Muscle of leg (tissue), 11 donors: ENCODE measurements around the gene CLIP2. TPM values are rescaled to one million over a fixed set of nuclear protein-coding genes. Genes with fewer than 3 reads are reported as not detected.

Experiments used
- DNase-seq: peaks from one replicate; pipeline ENCODE4 v3.0.0; 2013
- H3K27ac ChIP-seq: one replicate; pipeline ENCODE4 v1.5.1; 2013; ENCODE audit warnings: mild to moderate bottlenecking, low read length, control low read depth
- H3K27me3 ChIP-seq: one replicate; pipeline ENCODE4 v1.6.1; 2013; ENCODE audit warnings: low read length; ENCODE audit not compliant: control insufficient read depth, insufficient read depth
- H3K36me3 ChIP-seq: one replicate; pipeline ENCODE4 v1.6.1; 2013; ENCODE audit warnings: low read length; ENCODE audit not compliant: control insufficient read depth, insufficient read depth
- H3K4me1 ChIP-seq: one replicate; pipeline ENCODE4 v1.6.1; 2013; ENCODE audit warnings: low read length; ENCODE audit not compliant: control insufficient read depth, insufficient read depth
- H3K4me3 ChIP-seq: one replicate; pipeline ENCODE4 v1.5.1; 2013; ENCODE audit warnings: low read length, control low read depth
- H3K9me3 ChIP-seq: replicated peaks from 2 replicates; pipeline ENCODE4 v1.6.1; 2013; ENCODE audit warnings: low read depth, low read length; ENCODE audit not compliant: control insufficient read depth
- WGBS: methylation state at CpG from one replicate; pipeline ENCODE4 v1.1.5; 2013; ENCODE audit warnings: missing lambda C conversion rate; ENCODE audit not compliant: insufficient coverage; 5-methylcytosine and 5-hydroxymethylcytosine counted together
- polyA plus RNA-seq, 8 donors: library from polyadenylated mRNA; unstranded; fragments of 120-200 nt; gene quantifications; one replicate each; pipeline versions ENCODE4 v1.2.1 to v1.2.3, GENCODE V29; 2013; ENCODE audit warnings: inconsistent platforms in 1 of 8, low replicate concordance in 1 of 8; ENCODE audit not compliant: insufficient read length in 8 of 8, insufficient read depth in 1 of 8
- total RNA-seq: library from RNA; stranded (reverse); fragments of 120-200 nt; gene quantifications from one replicate; pipeline ENCODE4 v1.2.4, GENCODE V29; 2013

The CLIP2 gene
- total and polyA plus RNA-seq, 9 donors, result 11.0 to 30.3 (median 21.1) TPM

DNA sequence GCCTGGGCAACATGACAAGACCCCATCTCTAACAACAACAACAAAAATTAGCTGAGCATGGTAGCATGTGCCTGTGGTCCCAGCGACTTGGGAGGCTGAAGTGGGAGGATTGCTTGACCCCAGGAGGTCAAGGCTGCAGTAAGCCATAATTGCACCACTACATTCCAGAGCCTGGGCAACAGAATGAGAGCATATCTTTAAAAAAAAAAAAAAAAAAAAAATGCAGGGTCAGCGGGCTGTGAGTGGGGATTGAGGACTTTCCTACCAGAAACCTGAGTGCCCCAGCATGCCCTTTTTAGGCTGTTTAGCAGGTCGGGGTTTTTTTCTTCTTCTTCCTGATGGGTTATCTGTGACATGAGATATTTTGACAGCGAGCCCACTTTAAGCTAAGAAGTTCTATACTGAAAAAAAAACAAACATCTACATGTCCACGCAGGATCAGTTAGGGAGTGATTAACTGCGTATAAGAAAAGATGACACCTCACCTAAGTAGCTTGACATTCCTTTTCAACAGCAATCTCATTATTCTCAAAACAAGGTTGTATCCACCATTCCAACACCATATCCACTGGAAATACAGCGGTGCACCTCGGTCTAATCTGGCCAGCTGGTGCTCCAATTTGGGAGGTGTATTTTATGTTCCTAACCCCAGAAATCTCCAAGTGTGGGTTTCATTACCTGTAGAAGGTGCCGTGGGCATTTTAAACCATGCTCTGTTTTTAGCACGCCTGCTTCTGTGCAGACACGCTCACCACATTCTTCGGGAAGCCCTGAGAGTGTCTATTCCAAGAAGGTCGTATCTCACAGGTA is 21.2 kb upstream of the CLIP2 start:
- DNase-seq, result no peak
- 80% methylated on average over 2 of the region's 13 CpGs for WGBS
- Histone ChIP-seq H3K27me3 (no peaks in the 10 kb centered on the region), H3K4me3 (no peak overlapping the region), H3K36me3 (no peaks in the 10 kb centered on the region), H3K9me3 (no peaks in the 10 kb centered on the region), H3K4me1 (peaks cover 22% of the 10 kb centered on the region), H3K27ac (no peak overlapping the region)

DNA sequence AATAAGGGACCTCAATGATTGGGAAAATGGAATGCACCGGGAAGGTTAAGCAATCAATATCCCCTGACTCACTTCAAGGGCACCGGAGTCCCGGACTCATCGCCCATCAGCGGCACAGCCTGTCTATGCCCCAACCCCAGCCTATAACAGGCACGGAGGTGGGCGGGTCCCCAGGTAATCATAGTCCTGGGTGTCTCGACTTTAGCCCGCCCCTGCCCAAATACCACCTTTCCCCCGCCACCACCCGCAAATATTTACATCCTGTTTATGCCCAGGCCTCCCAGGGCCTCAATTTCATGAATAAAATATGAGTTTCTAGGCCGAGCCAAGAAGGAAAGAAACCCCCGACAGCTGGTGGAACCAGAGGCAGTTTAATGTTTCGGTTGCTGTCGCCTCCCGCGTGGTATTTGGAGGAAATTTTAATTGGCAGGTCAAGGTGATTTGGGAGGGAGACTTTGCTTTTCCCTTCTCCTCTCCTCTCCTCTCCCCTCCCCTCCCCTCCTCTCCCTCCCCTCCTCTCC is 19.4 kb upstream of the CLIP2 start:
- DNase-seq, result peak; percentile 93
- Histone ChIP-seq H3K27ac (no peak overlapping the region), H3K9me3 (no peaks in the 10 kb centered on the region), H3K4me3 (peak overlapping the region; percentile 51), H3K27me3 (no peaks in the 10 kb centered on the region), H3K4me1 (peaks cover 13% of the 10 kb centered on the region), H3K36me3 (no peaks in the 10 kb centered on the region)
- WGBS, result 0% methylated on average over 3 of the region's 17 CpGs

- H3K27ac ChIP-seq, result peak overlapping the region; percentile 82
- H3K4me3 ChIP-seq, result no peak overlapping the region
- WGBS, result 66% methylated on average over 3 of the region's 6 CpGs
Measured at GRCh38 chr7:74271742-74272141, 17.5 kb upstream of the CLIP2 start.

GRCh38 chr7:74272305-74273038 is 16.7 kb upstream of the CLIP2 start:
- Histone ChIP-seq H3K27ac (peak overlapping the region; percentile 82), H3K36me3 (no peaks in the 10 kb centered on the region), H3K9me3 (no peaks in the 10 kb centered on the region), H3K4me1 (peaks cover 13% of the 10 kb centered on the region), H3K4me3 (no peak overlapping the region), H3K27me3 (no peaks in the 10 kb centered on the region)
- WGBS, result 11% methylated on average over 6 of the region's 10 CpGs
- peak; percentile 86 for DNase-seq

More at GRCh38 chr7:74271742-74272141, 17.5 kb upstream of the CLIP2 start:
- no peaks in the 10 kb centered on the region for H3K9me3 ChIP-seq
- DNase-seq, result peak; percentile 18
- H3K27me3 ChIP-seq, result no peaks in the 10 kb centered on the region
- no peaks in the 10 kb centered on the region for H3K36me3 ChIP-seq
- peaks cover 13% of the 10 kb centered on the region for H3K4me1 ChIP-seq

DNA sequence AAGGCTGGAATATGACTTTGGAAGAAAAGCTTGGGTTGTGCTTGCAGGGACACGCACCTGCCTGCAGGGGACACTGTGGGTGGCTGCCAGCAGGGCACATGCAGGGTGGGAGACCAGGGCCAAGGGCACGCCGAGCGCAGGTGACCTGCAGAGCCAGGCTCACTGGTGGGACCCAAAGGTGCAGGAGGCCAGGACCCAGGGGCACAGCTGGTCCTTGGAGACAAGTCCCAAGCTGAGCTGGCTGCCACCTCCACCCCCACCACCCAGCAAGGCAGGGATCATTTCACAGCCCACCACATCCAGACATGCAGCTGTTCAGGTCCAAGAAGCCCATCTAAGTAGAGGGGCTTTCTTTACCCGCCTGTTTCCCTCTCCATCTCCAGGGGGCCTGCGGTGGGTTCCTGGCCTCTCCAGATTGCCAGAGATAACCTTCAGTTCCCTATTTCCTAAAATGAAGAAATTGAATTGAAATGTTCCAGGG is 13.8 kb upstream of the CLIP2 start:
- H3K27ac ChIP-seq, result no peak overlapping the region
- no peaks in the 10 kb centered on the region for H3K27me3 ChIP-seq
- DNase-seq, result no peak
- no peak overlapping the region for H3K4me3 ChIP-seq
- no peaks in the 10 kb centered on the region for H3K36me3 ChIP-seq
- WGBS, result 32% methylated on average over 4 of the region's 6 CpGs
- peaks cover 16% of the 10 kb centered on the region for H3K4me1 ChIP-seq
- no peaks in the 10 kb centered on the region for H3K9me3 ChIP-seq

DNA sequence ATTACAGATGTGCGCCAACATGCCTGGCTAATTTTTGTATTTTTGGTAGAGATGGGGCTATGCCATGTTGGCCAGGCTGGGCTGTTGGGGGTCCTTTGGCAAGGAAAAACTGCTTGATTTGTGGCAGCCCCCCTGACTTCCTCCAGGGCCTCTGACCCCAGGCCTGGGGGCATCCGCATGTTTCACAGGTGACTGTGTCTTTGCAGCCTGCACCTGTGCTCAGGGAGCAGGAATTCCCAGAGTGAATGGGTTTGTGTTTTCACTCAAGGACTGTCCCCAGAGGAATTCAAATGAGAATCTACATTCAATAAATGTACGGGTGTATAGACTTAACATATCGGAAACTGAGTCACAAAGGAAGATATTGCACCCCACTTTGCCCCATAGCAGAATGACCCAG is 11.6 kb upstream of the CLIP2 start:
- Histone ChIP-seq H3K36me3 (no peaks in the 10 kb centered on the region), H3K4me1 (peaks cover 10% of the 10 kb centered on the region), H3K27me3 (no peaks in the 10 kb centered on the region), H3K4me3 (no peak overlapping the region), H3K27ac (no peak overlapping the region), H3K9me3 (no peaks in the 10 kb centered on the region)
- DNase-seq, result no peak
- WGBS, result 100% methylated on average over 2 of the region's 4 CpGs

DNA sequence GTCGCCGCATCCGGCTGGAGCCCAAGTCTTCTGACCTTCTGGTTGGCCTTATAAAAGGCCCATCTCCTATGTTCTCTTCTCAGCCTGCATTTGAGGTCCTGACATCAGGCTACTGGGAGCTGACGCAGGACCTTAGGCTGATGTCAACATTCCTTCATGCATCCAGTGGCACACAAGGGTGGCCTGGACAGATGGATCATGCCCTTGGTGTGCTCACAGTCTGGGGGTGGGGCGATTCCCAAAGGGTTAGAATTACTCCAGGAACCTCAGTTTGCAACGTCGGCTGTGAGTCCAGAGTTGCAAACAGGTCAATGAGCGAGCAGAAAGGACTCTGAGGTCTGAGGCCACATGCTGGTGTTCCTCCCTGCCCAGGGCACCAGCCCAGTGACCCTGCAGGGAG is 8.2 kb upstream of the CLIP2 start:
- 81% methylated on average over 5 of the region's 8 CpGs for WGBS
- peaks cover 14% of the 10 kb centered on the region for H3K4me1 ChIP-seq
- no peak overlapping the region for H3K27ac ChIP-seq
- H3K36me3 ChIP-seq, result no peaks in the 10 kb centered on the region
- H3K9me3 ChIP-seq, result no peaks in the 10 kb centered on the region
- H3K4me3 ChIP-seq, result no peak overlapping the region
- DNase-seq, result no peak
- no peaks in the 10 kb centered on the region for H3K27me3 ChIP-seq

DNA sequence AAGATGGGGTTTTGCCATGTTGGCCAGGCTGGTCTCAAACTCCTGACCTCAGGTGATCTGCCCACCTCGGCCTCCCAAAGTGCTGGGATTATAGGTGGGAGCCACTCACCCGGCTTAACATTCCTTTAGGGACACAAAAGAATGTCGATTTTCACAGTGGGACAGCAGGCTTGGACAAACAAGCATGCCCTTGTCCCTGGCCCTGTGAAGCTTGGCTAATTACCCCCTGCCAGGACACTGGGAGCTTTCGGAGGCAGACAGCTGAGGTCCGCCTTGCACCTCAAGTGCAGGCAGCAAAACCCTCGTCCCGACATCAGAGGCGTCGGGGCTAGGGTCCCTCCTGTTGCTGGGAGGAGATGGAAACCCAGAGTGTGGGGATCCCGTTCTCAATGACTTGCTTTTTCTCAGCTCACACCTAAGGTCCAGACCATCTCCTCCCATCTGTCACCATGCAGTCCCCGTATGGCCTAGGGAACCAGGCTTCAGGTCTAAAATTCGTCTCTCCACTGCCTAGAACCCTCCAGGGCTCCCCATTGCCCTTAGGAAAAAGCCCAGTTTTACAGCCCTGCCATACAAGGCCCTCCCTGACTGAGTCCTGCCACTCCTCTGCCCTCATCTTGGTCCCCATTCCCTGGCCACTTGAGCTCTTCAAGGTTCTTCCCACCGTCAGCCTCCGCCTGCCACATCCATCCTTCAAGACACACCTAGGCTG is 6.3 kb upstream of the CLIP2 start:
- no peaks in the 10 kb centered on the region for H3K9me3 ChIP-seq
- H3K36me3 ChIP-seq, result no peaks in the 10 kb centered on the region
- H3K27me3 ChIP-seq, result no peaks in the 10 kb centered on the region
- 61% methylated on average over 7 of the region's 14 CpGs for WGBS
- H3K4me3 ChIP-seq, result no peak overlapping the region
- DNase-seq, result no peak
- peaks cover 14% of the 10 kb centered on the region for H3K4me1 ChIP-seq
- H3K27ac ChIP-seq, result no peak overlapping the region

GRCh38 chr7:74283858-74284447 is 5.3 kb upstream of the CLIP2 start:
- Histone ChIP-seq H3K9me3 (no peaks in the 10 kb centered on the region), H3K27me3 (no peaks in the 10 kb centered on the region), H3K36me3 (no peaks in the 10 kb centered on the region), H3K4me1 (peaks cover 24% of the 10 kb centered on the region), H3K4me3 (no peak overlapping the region), H3K27ac (no peak overlapping the region)
- 45% methylated on average over 5 of the region's 9 CpGs for WGBS
- peak; percentile 62 for DNase-seq
